ENCODE results near the gene NOTUM. TPM values are rescaled to one million over a fixed set of nuclear protein-coding genes. Genes with fewer than 3 reads are reported as not detected.

The NOTUM gene
- total RNA-seq, 4 donors from 2014 or later: 1.1 to 11.5 (median 1.5) TPM

- Histone ChIP-seq H3K27ac (no peak overlapping the region), H3K4me1 (peaks cover 18% of the 10 kb centered on the region), H3K9me3 (no peaks in the 10 kb centered on the region), H3K4me3 (no peak overlapping the region), H3K27me3 (peaks cover 17% of the 10 kb centered on the region), H3K36me3 (no peaks in the 10 kb centered on the region)
- DNase-seq (ENCODE audit: low spot score in 2 of 2): no peak
- TF ChIP-seq POLR2AphosphoS5 (IDR thresholded peaks at IDR 0.05): no peak
- 49% methylated on average over 8 of the region's 12 CpGs for WGBS
Measured at GRCh38 chr17:81942167-81942553, 18.8 kb downstream of the NOTUM start.

- no peak overlapping the region for H3K27ac ChIP-seq
- WGBS: 66% methylated on average over 17 of the region's 30 CpGs
- H3K9me3 ChIP-seq: no peaks in the 10 kb centered on the region
- peaks cover 23% of the 10 kb centered on the region for H3K4me1 ChIP-seq
- H3K36me3 ChIP-seq: no peaks in the 10 kb centered on the region
- peaks cover 17% of the 10 kb centered on the region for H3K27me3 ChIP-seq
- H3K4me3 ChIP-seq: no peak overlapping the region
- no peak for DNase-seq (ENCODE audit: low spot score in 2 of 2)
- TF ChIP-seq POLR2AphosphoS5 (IDR thresholded peaks at IDR 0.05) (no peak), EP300 (IDR thresholded peaks at IDR 0.05) (no peak), POLR2A (IDR thresholded peaks at IDR 0.05) (no peak)
- TF ChIP-seq, protein P1, sequence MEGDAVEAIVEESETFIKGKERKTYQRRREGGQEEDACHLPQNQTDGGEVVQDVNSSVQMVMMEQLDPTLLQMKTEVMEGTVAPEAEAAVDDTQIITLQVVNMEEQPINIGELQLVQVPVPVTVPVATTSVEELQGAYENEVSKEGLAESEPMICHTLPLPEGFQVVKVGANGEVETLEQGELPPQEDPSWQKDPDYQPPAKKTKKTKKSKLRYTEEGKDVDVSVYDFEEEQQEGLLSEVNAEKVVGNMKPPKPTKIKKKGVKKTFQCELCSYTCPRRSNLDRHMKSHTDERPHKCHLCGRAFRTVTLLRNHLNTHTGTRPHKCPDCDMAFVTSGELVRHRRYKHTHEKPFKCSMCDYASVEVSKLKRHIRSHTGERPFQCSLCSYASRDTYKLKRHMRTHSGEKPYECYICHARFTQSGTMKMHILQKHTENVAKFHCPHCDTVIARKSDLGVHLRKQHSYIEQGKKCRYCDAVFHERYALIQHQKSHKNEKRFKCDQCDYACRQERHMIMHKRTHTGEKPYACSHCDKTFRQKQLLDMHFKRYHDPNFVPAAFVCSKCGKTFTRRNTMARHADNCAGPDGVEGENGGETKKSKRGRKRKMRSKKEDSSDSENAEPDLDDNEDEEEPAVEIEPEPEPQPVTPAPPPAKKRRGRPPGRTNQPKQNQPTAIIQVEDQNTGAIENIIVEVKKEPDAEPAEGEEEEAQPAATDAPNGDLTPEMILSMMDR (IDR thresholded peaks at IDR 0.05): no peak
Measured at GRCh38 chr17:81941484-81942166, 19.4 kb downstream of the NOTUM start.

DNA sequence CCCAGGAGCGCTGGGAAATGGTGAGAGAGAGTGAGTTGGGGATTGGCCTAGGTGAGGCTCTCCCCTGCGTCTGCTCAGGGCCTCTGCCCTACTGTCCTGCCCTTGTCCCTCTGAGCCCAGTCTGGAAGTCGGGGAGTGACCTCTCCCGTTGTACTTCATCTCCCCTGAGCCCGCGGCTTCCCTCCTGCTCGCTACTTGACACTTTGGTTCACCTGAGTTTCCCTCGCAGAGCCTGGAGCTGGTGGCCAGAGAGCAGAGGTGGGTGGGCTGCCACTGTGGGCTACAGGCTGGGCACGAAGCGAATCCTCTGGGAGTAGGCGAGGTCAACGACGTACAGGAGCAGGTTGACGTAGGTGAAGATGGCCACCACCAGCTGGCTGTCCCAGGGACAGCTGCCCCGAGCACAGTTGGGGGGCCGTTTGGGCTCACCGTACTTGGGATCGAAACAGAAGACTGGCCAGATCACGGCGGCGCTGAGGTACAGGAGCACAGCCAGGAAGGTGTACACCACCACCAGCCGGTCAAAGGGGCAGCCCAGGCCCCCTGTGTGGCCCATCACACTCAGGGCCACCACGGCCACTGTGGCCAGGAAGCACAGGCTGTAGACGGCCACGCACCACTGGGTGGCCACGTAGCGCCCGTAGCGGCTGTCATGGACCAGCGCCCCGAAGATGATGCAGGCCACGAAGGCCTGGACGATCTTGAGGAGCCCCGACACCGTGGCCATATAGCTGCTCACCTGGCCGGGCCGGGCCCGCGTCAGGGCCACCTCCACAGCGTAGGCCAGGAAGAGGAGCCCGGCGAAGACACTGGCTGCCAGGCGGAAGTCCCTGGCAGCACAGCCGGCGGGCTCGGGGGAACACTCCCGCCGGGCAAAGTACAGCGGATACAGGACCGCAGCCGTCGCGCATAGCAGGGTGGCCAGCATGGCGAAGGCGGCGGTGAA lies 20.2 kb downstream of the NOTUM start:
- no peak overlapping the region for H3K27ac ChIP-seq
- 92% methylated on average over 29 of the region's 56 CpGs for WGBS
- no peaks in the 10 kb centered on the region for H3K36me3 ChIP-seq
- no peak for DNase-seq (ENCODE audit: low spot score in 2 of 2)
- peaks cover 17% of the 10 kb centered on the region for H3K27me3 ChIP-seq
- no peak overlapping the region for H3K4me3 ChIP-seq
- TF ChIP-seq, protein P1 (IDR thresholded peaks at IDR 0.05): no peak
- TF ChIP-seq POLR2A (IDR thresholded peaks at IDR 0.05) (no peak), EP300 (IDR thresholded peaks at IDR 0.05) (no peak), POLR2AphosphoS5 (IDR thresholded peaks at IDR 0.05) (no peak)
- H3K4me1 ChIP-seq: peaks cover 26% of the 10 kb centered on the region
- no peaks in the 10 kb centered on the region for H3K9me3 ChIP-seq

GRCh38 chr17:81939881-81940385 lies 21.1 kb downstream of the NOTUM start:
- no CpG with 5 or more reads among the region's 21 CpGs for WGBS
- no peaks in the 10 kb centered on the region for H3K9me3 ChIP-seq
- no peaks in the 10 kb centered on the region for H3K36me3 ChIP-seq
- H3K4me1 ChIP-seq: peaks cover 26% of the 10 kb centered on the region
- H3K27ac ChIP-seq: no peak overlapping the region
- TF ChIP-seq, protein P1 (IDR thresholded peaks at IDR 0.05): no peak
- no peak for TF ChIP-seq POLR2A (IDR thresholded peaks at IDR 0.05)
- no peak for TF ChIP-seq EP300 (IDR thresholded peaks at IDR 0.05)
- no peak for TF ChIP-seq POLR2AphosphoS5 (IDR thresholded peaks at IDR 0.05)
- peaks cover 17% of the 10 kb centered on the region for H3K27me3 ChIP-seq
- DNase-seq (ENCODE audit: low spot score in 2 of 2): no peak
- no peak overlapping the region for H3K4me3 ChIP-seq

DNA sequence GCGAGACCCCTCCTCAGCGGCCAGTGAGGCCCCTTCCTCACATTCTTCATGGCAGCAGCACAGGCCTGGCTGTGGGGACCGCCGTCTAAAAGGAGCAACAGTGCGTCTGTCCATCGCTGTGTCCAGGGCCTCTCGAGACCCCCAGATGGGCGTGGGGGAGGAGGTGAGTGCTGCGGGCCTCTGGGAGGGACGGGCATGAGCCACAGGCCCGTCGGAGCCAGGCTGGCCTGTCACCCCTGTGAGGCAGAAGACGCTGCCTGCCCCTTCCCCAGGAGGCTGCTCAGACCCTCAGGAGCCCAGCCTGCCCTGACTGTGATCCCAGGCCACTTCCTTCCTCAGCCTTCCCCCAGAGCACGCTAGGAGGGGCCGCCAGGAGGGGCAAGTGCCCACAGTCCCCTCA lies 21.8 kb downstream of the NOTUM start:
- WGBS: 74% methylated on average over 13 of the region's 15 CpGs
- Histone ChIP-seq H3K9me3 (no peaks in the 10 kb centered on the region), H3K36me3 (no peaks in the 10 kb centered on the region), H3K4me3 (no peak overlapping the region), H3K27ac (no peak overlapping the region), H3K27me3 (peaks cover 17% of the 10 kb centered on the region), H3K4me1 (peaks cover 26% of the 10 kb centered on the region)
- no peak for DNase-seq (ENCODE audit: low spot score in 2 of 2)
- TF ChIP-seq POLR2AphosphoS5 (IDR thresholded peaks at IDR 0.05) (no peak), POLR2A (IDR thresholded peaks at IDR 0.05) (no peak), EP300 (IDR thresholded peaks at IDR 0.05) (no peak)
- TF ChIP-seq, protein P1 (IDR thresholded peaks at IDR 0.05): no peak
